Bladder microvascular endothelial cell (primary cell): ENCODE measurements around the gene TFEC. TPM values are rescaled to one million over a fixed set of nuclear protein-coding genes. Genes with fewer than 3 reads are reported as not detected.

Experiments
- total RNA-seq: library from RNA; depleted of rRNA; stranded (reverse); fragments of >200 nt; gene quantifications from 2 replicates; pipeline ENCODE4 v1.2.3, GENCODE V29; 2014

TFEC gene
- total RNA-seq, result 8.5 and 8.6 TPM in 2 replicates

DNA sequence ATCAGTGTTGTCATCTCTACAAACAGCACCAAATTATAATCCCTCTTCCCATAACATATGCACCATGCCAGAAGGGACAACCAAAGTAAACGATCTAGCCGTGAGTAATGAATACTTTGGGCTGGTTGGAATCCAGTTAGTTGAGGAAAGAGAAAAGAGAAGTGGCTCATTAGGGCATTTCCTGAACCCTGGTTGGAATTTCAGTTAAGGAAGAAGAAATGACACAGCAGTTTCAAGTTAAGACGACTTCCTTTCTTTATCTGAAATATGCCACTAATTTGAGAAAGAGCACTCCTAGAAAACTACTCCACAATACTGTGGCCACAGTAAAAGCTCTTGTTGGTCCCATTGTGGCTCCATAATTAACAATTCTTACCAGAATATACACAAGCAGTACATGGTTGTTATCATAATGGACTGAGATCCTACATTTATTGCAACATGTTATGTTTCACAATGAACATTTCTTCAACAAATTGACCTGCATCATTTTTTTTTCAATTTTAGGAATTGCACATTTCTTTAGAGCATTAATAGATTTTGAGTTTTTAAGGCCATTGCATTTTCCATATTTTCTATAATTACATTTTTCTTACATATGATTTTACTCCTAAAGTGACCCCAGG lies at the start of gene TFEC:
Gene TFEC (minus strand): TSS at position 113 of the 626 bp plus-strand sequence. CDS start 46,322 bp downstream, outside the sequence.

Other genes with a start within 250 kb of the TFEC start
- gene TES, start 179.8 kb upstream of the TFEC start, total RNA-seq, result 97.0 and 105 TPM in 2 replicates